ENCODE data around the gene TPK1.

TPK1 gene

GRCh38 chr7:144826208-144826607, 9.6 kb downstream of the TPK1 start:
- H2BK12ac ChIP-seq (ENCODE audit: low read length in 2 of 2): no peak overlapping the region
- no peak overlapping the region for H2BK5ac ChIP-seq (ENCODE audit: low read depth, low read length, poor library complexity, severe bottlenecking)
- H2BK120ac ChIP-seq (ENCODE audit: low read depth, low read length): no peak overlapping the region
- no peak overlapping the region for H2AFZ ChIP-seq (ENCODE audit: low read depth, low read length)
- H3K18ac ChIP-seq (ENCODE audit: low read depth in 1 of 2, low read length in 2 of 2): no peak overlapping the region
- H3K36me3 ChIP-seq (ENCODE audit: control insufficient read depth in 1 of 2, insufficient read depth in 2 of 2, low read depth in 1 of 2, low read length in 2 of 2): no peaks in the 10 kb centered on the region
- H3K4me1 ChIP-seq (ENCODE audit: control insufficient read depth, insufficient read depth, low read depth, low read length): peaks cover 8% of the 10 kb centered on the region
- H3K27ac ChIP-seq (ENCODE audit: low read length, poor library complexity, severe bottlenecking): peak overlapping the region; percentile 26
- no peak overlapping the region for H2BK15ac ChIP-seq (ENCODE audit: low read depth, poor library complexity, severe bottlenecking)
- H3K9ac ChIP-seq (ENCODE audit: low read length): peak overlapping the region; percentile 76
- H3K4me3 ChIP-seq (ENCODE audit: insufficient read depth in 1 of 2, low read depth in 1 of 2, low read length in 2 of 2): no peak overlapping the region
- no peaks in the 10 kb centered on the region for H3K9me3 ChIP-seq (ENCODE audit: control insufficient read depth, low read length)
- H4K8ac ChIP-seq (ENCODE audit: low read length): no peak overlapping the region
- H3K4me2 ChIP-seq (ENCODE audit: low read length, poor library complexity, severe bottlenecking): no peak overlapping the region
- H3K14ac ChIP-seq (ENCODE audit: low read length in 2 of 2): no peak overlapping the region
- no peaks in the 10 kb centered on the region for H3K27me3 ChIP-seq (ENCODE audit: control insufficient read depth in 1 of 2, insufficient read depth in 1 of 2, low read length in 2 of 2)
- no peak overlapping the region for H3K4ac ChIP-seq (ENCODE audit: low read depth in 1 of 2, low read length in 2 of 2)
- peaks cover 2% of the 10 kb centered on the region for H3K79me1 ChIP-seq (replicated peaks; ENCODE audit: low read length, poor library complexity, severe bottlenecking)
- no peak overlapping the region for H4K91ac ChIP-seq (ENCODE audit: low read length)
- DNase-seq: no peak
- no peak overlapping the region for H2AK5ac ChIP-seq (ENCODE audit: low read length, severe bottlenecking)
- H3K23ac ChIP-seq (ENCODE audit: low read length in 2 of 2): no peak overlapping the region

DNA sequence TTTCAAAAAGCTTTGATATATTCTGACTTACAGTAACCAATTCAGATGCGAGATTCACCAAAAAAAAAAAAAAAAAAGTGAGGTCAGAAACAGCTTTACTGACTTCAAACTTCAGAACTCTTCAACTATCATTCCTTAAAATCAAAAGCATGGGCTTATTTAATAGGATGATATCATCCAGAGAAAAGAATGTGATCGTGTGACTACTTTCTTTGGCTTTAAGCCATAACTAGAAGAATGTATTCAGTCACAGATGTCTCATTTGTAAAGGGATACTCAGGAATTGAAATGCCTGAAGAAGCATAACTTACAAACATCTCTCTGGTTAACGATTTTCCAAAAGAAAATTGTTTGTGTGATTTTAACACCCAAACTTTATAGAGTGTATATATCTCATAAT, 11.5 kb downstream of the TPK1 start:
- Histone ChIP-seq H3K79me1 (replicated peaks; ENCODE audit: low read length, poor library complexity, severe bottlenecking) (no peaks in the 10 kb centered on the region), H3K36me3 (ENCODE audit: control insufficient read depth in 1 of 2, insufficient read depth in 2 of 2, low read depth in 1 of 2, low read length in 2 of 2) (no peaks in the 10 kb centered on the region), H3K14ac (ENCODE audit: low read length in 2 of 2) (no peak overlapping the region), H2BK15ac (ENCODE audit: low read depth, poor library complexity, severe bottlenecking) (no peak overlapping the region), H3K4ac (ENCODE audit: low read depth in 1 of 2, low read length in 2 of 2) (no peak overlapping the region), H2AK5ac (ENCODE audit: low read length, severe bottlenecking) (no peak overlapping the region), H2BK120ac (ENCODE audit: low read depth, low read length) (no peak overlapping the region), H3K9ac (ENCODE audit: low read length) (peak overlapping the region; percentile 46), H2AFZ (ENCODE audit: low read depth, low read length) (no peak overlapping the region), H3K23ac (ENCODE audit: low read length in 2 of 2) (no peak overlapping the region), H3K4me2 (ENCODE audit: low read length, poor library complexity, severe bottlenecking) (no peak overlapping the region), H4K91ac (ENCODE audit: low read length) (no peak overlapping the region), H3K27ac (ENCODE audit: low read length, poor library complexity, severe bottlenecking) (no peak overlapping the region), H2BK5ac (ENCODE audit: low read depth, low read length, poor library complexity, severe bottlenecking) (no peak overlapping the region), H3K4me1 (ENCODE audit: control insufficient read depth, insufficient read depth, low read depth, low read length) (peaks cover 8% of the 10 kb centered on the region), H3K9me3 (ENCODE audit: control insufficient read depth, low read length) (no peaks in the 10 kb centered on the region), H4K8ac (ENCODE audit: low read length) (no peak overlapping the region), H2BK12ac (ENCODE audit: low read length in 2 of 2) (no peak overlapping the region), H3K27me3 (ENCODE audit: control insufficient read depth in 1 of 2, insufficient read depth in 1 of 2, low read length in 2 of 2) (no peaks in the 10 kb centered on the region), H3K4me3 (ENCODE audit: insufficient read depth in 1 of 2, low read depth in 1 of 2, low read length in 2 of 2) (no peak overlapping the region), H3K18ac (ENCODE audit: low read depth in 1 of 2, low read length in 2 of 2) (no peak overlapping the region)
- 88% methylated on average over 1 of the region's 3 CpGs for WGBS
- DNase-seq: peak; percentile 35

DNA sequence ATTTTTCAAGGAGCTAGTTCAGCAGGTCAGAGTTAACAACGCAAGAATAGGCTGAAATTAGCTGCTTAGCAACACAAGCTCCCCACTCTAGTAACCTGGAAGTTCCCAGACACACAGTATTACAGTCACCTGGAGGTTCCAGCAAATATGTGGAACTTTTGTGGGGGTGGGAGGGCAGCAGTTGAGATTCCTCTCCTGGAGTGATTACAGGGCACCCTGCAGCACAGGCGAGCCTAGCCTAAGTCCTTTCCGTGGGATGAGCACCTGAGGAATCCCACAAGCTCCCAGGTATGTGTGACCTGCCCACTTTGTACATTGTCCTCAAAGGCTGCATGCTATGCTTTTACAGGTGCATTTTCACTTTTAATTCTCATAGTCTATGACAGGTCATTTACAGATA, 13.6 kb downstream of the TPK1 start:
- no peak overlapping the region for H3K4me2 ChIP-seq (ENCODE audit: low read length, poor library complexity, severe bottlenecking)
- H3K4me3 ChIP-seq (ENCODE audit: insufficient read depth in 1 of 2, low read depth in 1 of 2, low read length in 2 of 2): no peak overlapping the region
- no peak overlapping the region for H3K27ac ChIP-seq (ENCODE audit: low read length, poor library complexity, severe bottlenecking)
- peaks cover 13% of the 10 kb centered on the region for H3K4me1 ChIP-seq (ENCODE audit: control insufficient read depth, insufficient read depth, low read depth, low read length)
- no peak overlapping the region for H3K23ac ChIP-seq (ENCODE audit: low read length in 2 of 2)
- no peak overlapping the region for H3K4ac ChIP-seq (ENCODE audit: low read depth in 1 of 2, low read length in 2 of 2)
- H3K27me3 ChIP-seq (ENCODE audit: control insufficient read depth in 1 of 2, insufficient read depth in 1 of 2, low read length in 2 of 2): no peaks in the 10 kb centered on the region
- peaks cover 2% of the 10 kb centered on the region for H3K79me1 ChIP-seq (replicated peaks; ENCODE audit: low read length, poor library complexity, severe bottlenecking)
- DNase-seq: no peak
- H4K91ac ChIP-seq (ENCODE audit: low read length): no peak overlapping the region
- no peak overlapping the region for H3K18ac ChIP-seq (ENCODE audit: low read depth in 1 of 2, low read length in 2 of 2)
- no peak overlapping the region for H2BK12ac ChIP-seq (ENCODE audit: low read length in 2 of 2)
- H3K9ac ChIP-seq (ENCODE audit: low read length): no peak overlapping the region
- H3K14ac ChIP-seq (ENCODE audit: low read length in 2 of 2): no peak overlapping the region
- no peaks in the 10 kb centered on the region for H3K36me3 ChIP-seq (ENCODE audit: control insufficient read depth in 1 of 2, insufficient read depth in 2 of 2, low read depth in 1 of 2, low read length in 2 of 2)
- no peaks in the 10 kb centered on the region for H3K9me3 ChIP-seq (ENCODE audit: control insufficient read depth, low read length)
- no peak overlapping the region for H2AFZ ChIP-seq (ENCODE audit: low read depth, low read length)
- 87% methylated on average over 3 of the region's 3 CpGs for WGBS
- H2AK5ac ChIP-seq (ENCODE audit: low read length, severe bottlenecking): peak overlapping the region; percentile 83
- no peak overlapping the region for H2BK15ac ChIP-seq (ENCODE audit: low read depth, poor library complexity, severe bottlenecking)
- H2BK5ac ChIP-seq (ENCODE audit: low read depth, low read length, poor library complexity, severe bottlenecking): no peak overlapping the region
- H2BK120ac ChIP-seq (ENCODE audit: low read depth, low read length): no peak overlapping the region
- H4K8ac ChIP-seq (ENCODE audit: low read length): no peak overlapping the region

- no peak overlapping the region for H3K4ac ChIP-seq (ENCODE audit: low read depth in 1 of 2, low read length in 2 of 2)
- no peaks in the 10 kb centered on the region for H3K27me3 ChIP-seq (ENCODE audit: control insufficient read depth in 1 of 2, insufficient read depth in 1 of 2, low read length in 2 of 2)
These were observed 14.8 kb downstream of the TPK1 start for GRCh38 chr7:144821067-144821466.

More at GRCh38 chr7:144821067-144821466, 14.8 kb downstream of the TPK1 start:
- no peak overlapping the region for H2AFZ ChIP-seq (ENCODE audit: low read depth, low read length)
- no peak overlapping the region for H2AK5ac ChIP-seq (ENCODE audit: low read length, severe bottlenecking)
- no peak overlapping the region for H2BK120ac ChIP-seq (ENCODE audit: low read depth, low read length)
- no peak overlapping the region for H4K91ac ChIP-seq (ENCODE audit: low read length)
- H3K4me3 ChIP-seq (ENCODE audit: insufficient read depth in 1 of 2, low read depth in 1 of 2, low read length in 2 of 2): no peak overlapping the region
- 88% methylated on average over 4 of the region's 4 CpGs for WGBS
- no peak for DNase-seq
- H3K23ac ChIP-seq (ENCODE audit: low read length in 2 of 2): no peak overlapping the region
- peaks cover 14% of the 10 kb centered on the region for H3K4me1 ChIP-seq (ENCODE audit: control insufficient read depth, insufficient read depth, low read depth, low read length)
- H2BK5ac ChIP-seq (ENCODE audit: low read depth, low read length, poor library complexity, severe bottlenecking): no peak overlapping the region
- no peak overlapping the region for H3K14ac ChIP-seq (ENCODE audit: low read length in 2 of 2)
- H2BK15ac ChIP-seq (ENCODE audit: low read depth, poor library complexity, severe bottlenecking): no peak overlapping the region
- no peak overlapping the region for H3K9ac ChIP-seq (ENCODE audit: low read length)
- H3K4me2 ChIP-seq (ENCODE audit: low read length, poor library complexity, severe bottlenecking): no peak overlapping the region
- no peak overlapping the region for H3K27ac ChIP-seq (ENCODE audit: low read length, poor library complexity, severe bottlenecking)
- H3K9me3 ChIP-seq (ENCODE audit: control insufficient read depth, low read length): no peaks in the 10 kb centered on the region
- H2BK12ac ChIP-seq (ENCODE audit: low read length in 2 of 2): no peak overlapping the region
- no peak overlapping the region for H4K8ac ChIP-seq (ENCODE audit: low read length)
- H3K36me3 ChIP-seq (ENCODE audit: control insufficient read depth in 1 of 2, insufficient read depth in 2 of 2, low read depth in 1 of 2, low read length in 2 of 2): no peaks in the 10 kb centered on the region
- H3K18ac ChIP-seq (ENCODE audit: low read depth in 1 of 2, low read length in 2 of 2): no peak overlapping the region
- H3K79me1 ChIP-seq (replicated peaks; ENCODE audit: low read length, poor library complexity, severe bottlenecking): peaks cover 2% of the 10 kb centered on the region

Measured in mesenchymal stem cell (in vitro differentiated cells and primary cell).